Stimulated activated effector memory CD8-positive, alpha-beta T cell treated with anti-CD3 and anti-CD28 coated beads, Interleukin-12 subunit alpha, Interleukin-12 subunit beta, amount 100 ng/mL, for 72 hours (primary cell): ENCODE results near the gene FEM1C.
A peak's percentile ranks its signal among the peaks of the same experiment; 100 is the strongest.

Experiments used
- ATAC-seq: fragments of 150-1000 bp; cut with Tn5 transposase; 2 replicates; pipeline ENCODE4 v1.10.0; 2021
- DNase-seq, 2 donors: peaks; one replicate each; pipeline ENCODE4 v3.0.0; 2021 to 2022; ENCODE audit warnings: low spot score in 2 of 2
- H3K27ac Mint-ChIP-seq: one replicate; pipeline ENCODE4 v1.8.0; 2022; ENCODE audit warnings: mild to moderate bottlenecking, mixed read lengths
- H3K36me3 Mint-ChIP-seq: one replicate; pipeline ENCODE4 v1.8.0; 2022; ENCODE audit warnings: mild to moderate bottlenecking, mixed read lengths
- H3K4me1 Mint-ChIP-seq: one replicate; pipeline ENCODE4 v1.8.0; 2022; ENCODE audit warnings: mixed read lengths
- H3K4me3 Mint-ChIP-seq: one replicate; pipeline ENCODE4 v1.8.0; 2022; ENCODE audit warnings: mild to moderate bottlenecking, mixed read lengths
- H3K9me3 Mint-ChIP-seq: one replicate; pipeline ENCODE4 v1.8.0; 2022; ENCODE audit warnings: mixed read lengths

Gene FEM1C

DNA sequence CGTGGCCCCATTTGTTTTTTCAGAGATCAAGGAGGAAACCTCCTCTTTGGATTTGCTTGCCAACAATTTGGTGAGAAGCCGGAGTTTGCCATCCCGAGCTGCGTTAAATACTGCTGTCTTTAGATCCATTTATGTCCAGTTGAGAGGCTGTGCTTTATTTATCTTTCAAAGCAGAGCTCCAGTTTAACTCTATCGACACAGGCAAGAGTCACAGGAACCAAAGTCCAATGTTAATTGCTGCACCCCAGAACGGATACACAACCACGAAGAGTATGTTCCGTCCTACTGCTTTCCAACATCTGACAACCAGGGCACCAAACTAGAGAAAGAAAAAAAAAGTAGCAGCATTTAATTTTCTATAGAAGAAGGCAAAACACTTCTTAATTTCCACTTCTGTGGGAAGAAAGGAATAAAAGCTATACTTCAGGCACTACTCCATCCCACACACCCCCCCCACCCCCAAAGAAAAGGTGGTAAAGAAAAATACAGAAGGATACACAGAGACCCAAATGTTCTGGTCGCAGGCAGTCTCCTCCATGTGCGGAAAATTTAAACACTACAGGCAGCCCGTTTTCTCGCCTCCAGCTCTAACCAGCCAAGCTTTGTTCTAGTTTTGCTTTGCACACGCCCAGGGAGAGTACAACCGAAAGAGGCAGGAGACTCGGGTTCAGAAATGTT is 1.1 kb downstream of the FEM1C start:
- Mint-ChIP-seq H3K4me3 (peak overlapping the region; percentile 96), H3K9me3 (no peaks in the 10 kb centered on the region), H3K4me1 (peaks cover 29% of the 10 kb centered on the region), H3K27ac (peak overlapping the region; percentile 97), H3K36me3 (peaks cover 64% of the 10 kb centered on the region)
- no peak for DNase-seq
- peak; percentile 31 for ATAC-seq

DNA sequence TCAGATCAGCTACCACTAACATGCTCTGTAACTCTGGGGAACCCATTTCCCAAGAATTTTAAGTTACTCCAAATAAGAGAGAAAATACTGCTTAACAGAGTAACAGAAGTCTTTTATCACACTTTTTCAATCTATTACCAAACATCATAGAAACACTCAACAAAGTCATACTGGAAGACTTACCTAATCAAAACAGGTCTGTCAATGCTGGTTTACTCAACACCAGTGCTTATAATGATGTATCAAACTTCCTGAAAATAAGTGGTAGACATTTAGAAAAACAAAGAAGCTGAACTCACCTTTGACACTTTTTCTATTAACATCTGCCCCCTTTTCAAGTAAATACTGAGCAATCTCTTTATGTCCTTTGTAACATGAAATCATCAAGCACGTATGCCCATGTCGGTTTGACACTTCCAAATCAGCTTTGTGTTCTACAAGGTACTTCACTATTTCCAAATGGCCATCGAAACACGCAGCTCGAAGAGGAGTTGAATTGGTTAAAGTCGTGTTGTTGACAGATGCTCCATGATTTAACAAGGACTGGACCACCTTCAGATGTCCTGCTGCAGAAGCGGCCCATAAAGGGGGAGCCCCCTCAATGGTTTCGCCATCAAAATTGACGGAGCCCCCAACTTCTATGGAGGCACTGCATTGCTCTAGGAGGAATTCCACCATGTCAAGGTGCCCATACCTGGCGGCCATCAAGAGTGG is 1.8 kb downstream of the FEM1C start:
- no peaks in the 10 kb centered on the region for H3K9me3 Mint-ChIP-seq
- peak overlapping the region; percentile 97 for H3K27ac Mint-ChIP-seq
- peaks cover 36% of the 10 kb centered on the region for H3K4me1 Mint-ChIP-seq
- H3K4me3 Mint-ChIP-seq: peak overlapping the region; percentile 96
- no peak for ATAC-seq
- no peak for DNase-seq
- H3K36me3 Mint-ChIP-seq: peaks cover 70% of the 10 kb centered on the region

DNA sequence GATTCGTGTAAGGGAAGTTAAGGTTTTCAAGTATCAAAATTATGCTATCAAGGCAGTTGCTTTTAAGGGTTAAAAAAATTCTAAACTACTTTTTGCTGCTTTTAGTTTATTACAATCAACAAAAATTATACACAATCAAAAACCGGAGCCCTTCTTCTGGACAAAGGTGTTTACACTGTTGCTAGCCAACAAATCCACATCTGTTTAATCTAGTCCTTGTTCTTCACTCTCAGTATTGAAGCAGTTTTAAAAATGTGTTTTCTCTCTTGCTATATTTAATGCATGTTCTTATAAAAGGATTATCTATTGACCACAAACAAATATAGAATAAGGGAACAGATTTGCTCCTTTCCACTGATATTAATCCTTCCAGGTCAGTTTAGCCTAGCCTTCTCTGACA is 2.5 kb downstream of the FEM1C start:
- H3K4me3 Mint-ChIP-seq: peak overlapping the region; percentile 96
- DNase-seq (no peak), ATAC-seq (no peak)
- H3K36me3 Mint-ChIP-seq: peaks cover 76% of the 10 kb centered on the region
- H3K4me1 Mint-ChIP-seq: peaks cover 41% of the 10 kb centered on the region
- H3K27ac Mint-ChIP-seq: peak overlapping the region; percentile 97
- no peaks in the 10 kb centered on the region for H3K9me3 Mint-ChIP-seq

DNA sequence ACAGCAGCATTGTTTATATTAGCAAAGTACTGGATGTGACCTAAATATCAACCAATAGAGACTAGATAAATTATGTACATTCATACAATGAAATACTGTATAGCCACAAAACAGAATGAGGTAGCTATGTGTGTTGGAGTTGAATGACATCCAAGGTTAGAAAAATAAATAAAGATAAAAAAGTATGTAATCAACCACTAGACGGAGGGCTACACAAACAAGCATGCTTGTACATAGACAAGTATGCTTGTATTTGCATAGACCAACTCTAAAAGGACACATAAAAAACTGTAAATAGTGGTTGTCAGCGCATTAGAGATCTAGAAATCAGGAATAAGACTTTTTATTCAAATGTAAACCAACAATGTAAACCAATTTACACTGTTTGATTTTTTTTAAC is 3.0 kb downstream of the FEM1C start:
- Mint-ChIP-seq H3K36me3 (peaks cover 81% of the 10 kb centered on the region), H3K4me1 (peaks cover 46% of the 10 kb centered on the region), H3K9me3 (no peaks in the 10 kb centered on the region), H3K4me3 (peak overlapping the region; percentile 96), H3K27ac (no peak overlapping the region)
- DNase-seq: no peak
- no peak for ATAC-seq

DNA sequence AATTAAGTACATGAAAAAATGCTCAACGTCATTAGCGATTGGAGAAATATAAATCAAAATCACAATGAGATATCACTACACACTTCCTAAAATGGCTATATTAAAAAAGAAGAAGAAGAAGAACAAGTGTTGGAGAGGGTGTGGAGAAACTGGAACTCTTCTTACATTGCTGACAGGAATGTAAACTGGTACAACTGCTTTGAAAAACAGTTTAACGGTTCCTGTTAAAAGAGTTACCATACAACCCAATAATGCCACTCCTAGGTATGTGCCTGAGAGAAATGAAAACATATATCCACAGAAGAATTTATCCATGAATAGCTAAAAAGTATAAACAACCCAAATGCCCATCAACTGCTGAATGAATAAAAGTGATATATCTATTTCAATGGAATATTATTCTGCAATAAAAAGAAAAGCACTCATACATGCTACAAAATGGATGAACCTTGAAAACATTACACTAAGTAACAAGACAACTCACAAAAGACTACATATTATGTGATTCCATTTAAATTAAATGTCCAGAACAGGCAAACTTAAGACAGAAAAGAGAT is 9.0 kb downstream of the FEM1C start:
- no peak for ATAC-seq
- Mint-ChIP-seq H3K4me3 (peak overlapping the region; percentile 21), H3K9me3 (no peaks in the 10 kb centered on the region), H3K4me1 (peaks cover 78% of the 10 kb centered on the region), H3K36me3 (peaks cover 95% of the 10 kb centered on the region), H3K27ac (no peak overlapping the region)
- DNase-seq: no peak

DNA sequence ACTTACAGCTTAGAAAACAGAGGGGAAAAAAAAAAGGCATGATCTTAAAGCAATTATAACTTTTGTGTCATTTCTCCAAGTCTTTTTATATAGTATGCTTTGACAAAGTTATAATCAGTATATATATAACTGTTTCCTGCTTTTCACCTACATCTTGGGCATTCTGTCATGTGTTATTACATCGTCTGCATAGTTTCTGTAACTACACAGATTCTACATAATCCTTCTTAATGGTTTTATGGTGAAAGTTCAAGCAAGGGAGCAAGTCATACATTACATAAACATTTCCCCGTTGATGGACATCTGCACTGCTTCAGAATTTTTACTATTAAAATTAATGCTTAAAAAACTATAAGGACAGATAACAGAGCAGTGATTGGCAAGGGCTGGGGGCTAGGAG is 12.1 kb downstream of the FEM1C start:
- Mint-ChIP-seq H3K4me3 (no peak overlapping the region), H3K9me3 (no peaks in the 10 kb centered on the region), H3K27ac (no peak overlapping the region), H3K4me1 (peaks cover 67% of the 10 kb centered on the region), H3K36me3 (peaks cover 95% of the 10 kb centered on the region)
- DNase-seq (no peak), ATAC-seq (no peak)

DNA sequence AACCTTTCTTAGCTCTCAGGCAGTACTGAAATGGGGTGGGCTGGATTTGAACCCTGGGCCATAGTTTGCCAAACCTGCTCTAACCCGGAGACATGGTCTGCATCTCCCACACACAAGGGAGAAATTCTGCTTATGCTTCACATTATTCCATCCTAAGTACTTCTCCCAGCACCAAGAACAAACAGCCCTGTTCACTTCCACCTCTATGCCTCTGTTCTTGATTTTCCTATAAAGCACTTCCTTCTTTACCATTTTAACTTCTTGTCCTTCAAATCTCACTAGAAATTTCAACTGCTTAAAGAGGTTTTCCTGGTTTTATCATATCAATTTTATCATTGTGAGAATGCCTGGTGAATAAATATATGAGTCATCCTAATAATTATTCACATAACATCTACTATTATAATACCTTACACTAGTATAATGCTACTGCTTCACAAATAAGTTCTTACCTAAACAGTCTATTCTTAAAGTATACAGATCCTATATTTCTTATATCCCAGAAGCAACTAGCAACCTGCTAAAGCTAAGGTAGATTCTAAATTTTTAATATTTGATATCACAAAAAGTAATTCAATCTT is 12.7 kb downstream of the FEM1C start:
- H3K27ac Mint-ChIP-seq: no peak overlapping the region
- ATAC-seq: no peak

DNA sequence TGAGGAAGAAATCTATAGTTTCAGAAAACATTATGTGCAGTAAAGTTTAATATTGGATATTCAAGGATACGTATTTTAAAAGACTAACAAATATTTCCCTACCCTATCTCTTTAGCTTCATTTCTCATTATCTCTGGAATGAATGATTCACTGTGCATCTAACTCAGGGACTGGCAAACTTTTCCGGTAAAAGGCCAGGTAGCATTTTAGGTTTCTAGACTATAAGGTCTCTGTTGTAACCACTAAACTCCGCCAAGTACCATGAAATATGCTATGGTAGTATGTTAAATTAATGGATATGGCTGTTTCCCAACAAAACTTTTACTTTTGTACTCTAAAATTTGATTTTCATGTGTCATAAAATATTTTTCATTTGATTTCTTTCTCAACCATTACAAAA is 13.2 kb downstream of the FEM1C start:
- no peak for DNase-seq
- Mint-ChIP-seq H3K4me1 (peaks cover 55% of the 10 kb centered on the region), H3K36me3 (peaks cover 95% of the 10 kb centered on the region), H3K4me3 (no peak overlapping the region), H3K27ac (no peak overlapping the region), H3K9me3 (no peaks in the 10 kb centered on the region)
- no peak for ATAC-seq

More for the DNA sequence above, 12.7 kb downstream of the FEM1C start:
- Mint-ChIP-seq H3K36me3 (peaks cover 95% of the 10 kb centered on the region), H3K4me3 (no peak overlapping the region), H3K9me3 (no peaks in the 10 kb centered on the region), H3K4me1 (peaks cover 60% of the 10 kb centered on the region)
- no peak for DNase-seq

DNA sequence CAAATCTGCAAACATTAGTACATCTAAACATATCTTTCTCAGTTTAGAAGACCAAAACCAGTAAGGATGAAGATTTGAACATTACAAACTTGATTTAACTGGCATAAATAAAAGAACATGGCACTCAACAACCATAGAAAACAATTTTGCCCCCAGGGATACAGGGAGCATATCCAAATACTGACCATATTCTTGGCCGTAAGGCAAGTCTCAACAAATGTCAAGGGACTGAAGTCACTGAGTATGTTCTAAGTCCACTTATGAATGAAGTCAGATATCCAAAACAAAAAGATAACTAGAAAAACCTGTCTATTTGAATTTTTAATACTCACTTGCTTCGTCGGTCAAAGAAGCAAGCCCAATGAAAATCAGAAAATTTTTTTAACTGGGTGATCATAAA is 14.1 kb downstream of the FEM1C start:
- peaks cover 95% of the 10 kb centered on the region for H3K36me3 Mint-ChIP-seq
- no peak for ATAC-seq
- H3K4me3 Mint-ChIP-seq: no peak overlapping the region
- H3K4me1 Mint-ChIP-seq: peaks cover 46% of the 10 kb centered on the region
- no peak for DNase-seq
- no peaks in the 10 kb centered on the region for H3K9me3 Mint-ChIP-seq
- no peak overlapping the region for H3K27ac Mint-ChIP-seq

DNA sequence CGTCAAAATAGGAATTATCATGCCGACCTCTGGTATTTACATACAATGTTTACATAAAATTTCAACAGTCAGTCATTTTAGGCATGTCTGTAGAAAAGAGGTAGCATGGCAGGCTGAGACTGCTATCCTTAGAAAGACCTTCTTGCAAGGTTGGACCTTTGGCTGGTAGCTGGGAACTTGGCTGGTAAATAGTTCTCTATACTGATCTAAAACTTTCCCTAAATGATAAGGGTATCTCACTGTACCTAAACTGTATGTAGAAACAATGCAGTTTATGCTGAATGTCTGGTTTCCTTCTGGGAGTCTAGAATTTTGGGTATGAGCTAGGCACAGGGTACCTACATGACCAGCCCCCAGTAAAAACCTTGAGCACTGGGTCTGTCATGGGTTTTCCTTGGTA is 18.0 kb downstream of the FEM1C start:
- Mint-ChIP-seq H3K27ac (no peak overlapping the region), H3K4me1 (peaks cover 34% of the 10 kb centered on the region)
- no peak for DNase-seq

DNA sequence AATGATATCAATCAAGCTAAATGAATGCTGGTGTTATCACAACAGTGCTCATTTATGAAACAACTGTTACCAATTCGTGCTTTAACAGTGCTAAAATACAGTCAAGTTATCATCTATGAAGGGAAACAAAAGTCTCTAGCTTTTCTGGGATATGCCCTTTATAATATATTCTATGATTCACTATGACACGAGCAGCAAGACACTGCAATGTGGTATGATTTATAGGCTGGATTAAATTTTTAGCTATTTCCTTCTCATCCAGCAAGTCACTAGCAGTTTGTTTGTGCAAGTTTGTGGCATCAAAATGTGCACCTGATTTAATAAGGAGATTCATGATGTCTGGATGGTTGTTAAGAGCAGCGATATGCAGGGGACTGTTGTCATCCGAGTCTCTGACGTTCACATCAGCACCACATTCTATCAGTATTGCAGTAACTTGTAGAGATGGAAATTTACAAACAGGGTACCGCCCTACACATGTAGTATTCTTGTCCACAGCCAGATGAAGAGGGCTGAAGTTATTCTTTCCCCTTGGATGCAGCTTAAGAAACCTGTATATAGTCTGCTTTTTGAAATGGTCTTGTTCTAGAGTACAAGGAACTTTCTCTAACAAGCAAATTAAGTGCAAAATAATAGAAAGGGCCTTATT is 20.3 kb downstream of the FEM1C start:
- Mint-ChIP-seq H3K4me3 (no peak overlapping the region), H3K36me3 (peaks cover 93% of the 10 kb centered on the region), H3K27ac (no peak overlapping the region)

More for the DNA sequence above, 18.0 kb downstream of the FEM1C start:
- no peak for ATAC-seq
- H3K9me3 Mint-ChIP-seq: no peaks in the 10 kb centered on the region
- peaks cover 97% of the 10 kb centered on the region for H3K36me3 Mint-ChIP-seq
- no peak overlapping the region for H3K4me3 Mint-ChIP-seq

DNA sequence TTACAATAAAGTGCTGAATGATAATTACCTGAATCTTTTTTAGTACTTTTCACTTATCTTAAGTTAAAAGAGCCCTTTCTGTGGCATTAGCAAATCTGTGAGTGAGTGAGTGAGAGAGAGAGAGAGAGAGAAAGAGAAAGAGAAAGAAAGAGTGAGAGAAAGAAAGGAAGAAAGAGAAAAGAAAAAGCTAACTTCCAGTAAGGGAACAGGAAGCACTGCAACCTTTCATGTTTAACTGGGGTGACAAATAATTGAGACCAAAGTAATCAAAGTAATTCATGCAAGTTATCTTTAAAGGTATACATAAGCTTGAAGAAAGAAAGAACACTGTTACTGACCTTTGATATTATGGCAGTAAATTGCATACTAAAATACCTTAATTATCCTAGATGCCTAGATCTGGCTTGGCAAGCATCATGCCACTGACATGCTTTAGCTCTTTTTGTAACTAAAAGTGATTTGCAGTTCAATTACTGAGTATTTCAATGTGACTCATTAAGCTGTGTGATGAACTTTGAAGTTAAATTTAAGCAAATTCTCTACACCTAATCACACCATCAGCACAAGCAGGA is 21.7 kb downstream of the FEM1C start:
- no peak overlapping the region for H3K27ac Mint-ChIP-seq
- peak overlapping the region; percentile 3 for H3K4me3 Mint-ChIP-seq

More for the DNA sequence above, 20.3 kb downstream of the FEM1C start:
- Mint-ChIP-seq H3K9me3 (no peaks in the 10 kb centered on the region), H3K4me1 (peaks cover 26% of the 10 kb centered on the region)
- DNase-seq (no peak), ATAC-seq (no peak)

DNA sequence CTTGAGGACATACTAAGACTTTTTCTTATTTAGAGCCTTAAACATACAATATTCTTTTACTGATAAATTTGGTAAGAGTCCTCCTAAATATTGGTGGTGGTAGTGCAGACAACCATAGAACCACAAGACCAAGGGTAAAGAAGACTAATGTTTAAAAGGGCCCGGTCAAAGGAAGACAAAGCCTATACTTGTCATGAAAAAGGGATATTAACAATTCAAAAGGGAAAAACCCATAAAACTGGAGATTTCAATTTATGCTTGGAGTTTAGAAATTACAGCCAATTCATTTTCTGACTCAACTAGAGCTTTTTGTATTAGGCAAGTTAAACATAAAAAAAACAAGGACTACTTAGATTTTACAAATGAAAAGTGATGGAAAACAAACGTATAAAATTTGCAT is 24.4 kb downstream of the FEM1C start:
- H3K4me3 Mint-ChIP-seq: no peak overlapping the region
- peaks cover 15% of the 10 kb centered on the region for H3K4me1 Mint-ChIP-seq
- DNase-seq (no peak), ATAC-seq (no peak)
- H3K36me3 Mint-ChIP-seq: peaks cover 52% of the 10 kb centered on the region
- no peak overlapping the region for H3K27ac Mint-ChIP-seq
- H3K9me3 Mint-ChIP-seq: no peaks in the 10 kb centered on the region

More for the DNA sequence above, 21.7 kb downstream of the FEM1C start:
- peaks cover 79% of the 10 kb centered on the region for H3K36me3 Mint-ChIP-seq
- ATAC-seq (no peak), DNase-seq (no peak)
- no peaks in the 10 kb centered on the region for H3K9me3 Mint-ChIP-seq
- H3K4me1 Mint-ChIP-seq: peaks cover 15% of the 10 kb centered on the region

DNA sequence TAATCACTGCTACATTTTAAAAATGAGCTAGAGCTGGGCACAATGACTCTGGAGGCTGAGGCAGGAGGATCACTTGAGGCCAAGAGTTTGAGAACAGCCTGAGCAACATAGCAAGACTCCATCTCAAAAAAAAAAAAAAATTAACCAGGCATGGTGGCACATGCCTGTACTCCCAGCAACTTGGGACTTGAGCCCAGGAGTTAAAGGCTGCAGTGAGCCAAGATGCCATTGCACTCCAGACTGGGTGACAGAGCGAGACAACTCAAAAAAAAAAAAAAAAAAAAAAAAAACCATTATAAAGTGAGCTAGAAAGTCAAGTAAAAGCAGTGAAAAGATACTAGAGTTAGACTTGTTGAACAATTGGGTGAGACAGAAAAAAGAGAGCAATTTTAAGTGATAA is 28.2 kb downstream of the FEM1C start:
- Mint-ChIP-seq H3K4me1 (no peaks in the 10 kb centered on the region), H3K27ac (no peak overlapping the region), H3K4me3 (no peak overlapping the region), H3K9me3 (peaks cover 5% of the 10 kb centered on the region), H3K36me3 (peaks cover 14% of the 10 kb centered on the region)
- ATAC-seq (no peak), DNase-seq (no peak)

DNA sequence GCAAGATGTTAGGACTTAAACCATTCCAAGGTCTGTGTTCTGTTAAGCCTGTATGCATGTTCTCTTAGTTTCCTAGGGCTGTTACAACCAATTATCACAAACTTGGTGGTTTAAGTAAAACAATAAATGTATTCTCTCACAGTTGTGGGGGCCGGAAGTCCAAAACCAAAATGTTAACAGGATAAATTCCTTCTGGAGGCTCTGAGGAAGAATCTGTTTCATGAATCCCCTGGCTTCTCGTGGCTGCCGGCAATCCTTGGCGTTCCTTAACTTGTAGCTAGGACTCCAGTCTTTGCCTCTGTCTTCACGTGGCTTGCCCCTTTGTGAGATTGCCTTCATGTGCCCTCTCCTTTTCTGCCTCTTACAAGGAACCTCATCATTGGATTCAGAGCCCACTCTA is 30.4 kb downstream of the FEM1C start:
- no peaks in the 10 kb centered on the region for H3K36me3 Mint-ChIP-seq

More for the DNA sequence above, 30.4 kb downstream of the FEM1C start:
- no peaks in the 10 kb centered on the region for H3K4me1 Mint-ChIP-seq
- H3K27ac Mint-ChIP-seq: no peak overlapping the region
- no peak for ATAC-seq
- H3K9me3 Mint-ChIP-seq: peaks cover 5% of the 10 kb centered on the region
- H3K4me3 Mint-ChIP-seq: no peak overlapping the region
- DNase-seq: no peak
